Measurements from ENCODE around the gene AP5B1.

GRCh38 chr11:65744699-65745042, 36.1 kb downstream of the AP5B1 start:
- TF ChIP-seq ARNTL (CRISPR knock-in tag; IDR thresholded peaks at IDR 0.05; ENCODE audit: borderline replicate concordance, low read depth) (no peak), BACH2 (CRISPR knock-in tag; IDR thresholded peaks at IDR 0.05; ENCODE audit: borderline replicate concordance) (no peak), ZFP3 (CRISPR knock-in tag; IDR thresholded peaks at IDR 0.05) (no peak), PATZ1 (CRISPR knock-in tag; IDR thresholded peaks at IDR 0.05; ENCODE audit: borderline replicate concordance) (no peak), CSRNP3 (CRISPR knock-in tag; IDR thresholded peaks at IDR 0.05) (no peak), POU6F1 (CRISPR knock-in tag; IDR thresholded peaks at IDR 0.05; ENCODE audit: borderline replicate concordance, low read depth) (no peak), ZFP30 (CRISPR knock-in tag; IDR thresholded peaks at IDR 0.05) (no peak), ZNF565 (CRISPR knock-in tag; conservative IDR thresholded peaks at IDR 0.05; ENCODE audit: low read depth) (no peak)
